Ascending aorta (tissue), 2 donors: ENCODE data around the gene PLCH1. TPM values are rescaled to one million over a fixed set of nuclear protein-coding genes. Genes with fewer than 3 reads are reported as not detected.

Source experiments
- DNase-seq, 2 donors: peaks; one replicate each; pipeline ENCODE4 v3.0.0-alpha.2; 2019; ENCODE audit warnings: low spot score in 2 of 2
- H3K27ac ChIP-seq, 2 donors: fragments of 200-600 bp; sonication (generic); one replicate each; pipeline ENCODE4 v1.5.1; 2016 to 2017; ENCODE audit warnings: mild to moderate bottlenecking in 1 of 2
- H3K27me3 ChIP-seq: fragments of 200-600 bp; sonication (generic); one replicate; pipeline ENCODE4 v1.5.1; 2017
- H3K36me3 ChIP-seq, 2 donors: fragments of 200-600 bp; sonication (generic); one replicate each; pipeline ENCODE4 v1.5.1; 2016
- H3K4me1 ChIP-seq, 2 donors: fragments of 200-600 bp; sonication (generic); one replicate each; pipeline ENCODE4 v1.5.1; 2016 to 2017; ENCODE audit warnings: mild to moderate bottlenecking in 1 of 2
- H3K4me3 ChIP-seq, 2 donors: fragments of 200-600 bp; sonication (generic); one replicate each; pipeline ENCODE4 v1.5.1; 2016 to 2017; ENCODE audit warnings: mild to moderate bottlenecking in 1 of 2
- H3K9me3 ChIP-seq, 2 donors: fragments of 200-600 bp; sonication (generic); one replicate each; pipeline ENCODE4 v1.5.1; 2016
- CTCF ChIP-seq, 3 experiments: fragments of 200-600 bp in 2 of 3; fragments of 450-650 bp in 1 of 3; sonication (generic) in 2 of 3; IDR thresholded peaks; one replicate each; pipeline ENCODE4 v1.5.1; 2016 to 2019; ENCODE audit warnings: antibody characterized with exemption in 3 of 3, mild to moderate bottlenecking in 1 of 3, moderate library complexity in 1 of 3
- intact Hi-C: fragments of 100-400 bp; cut with DNase I; formaldehyde crosslinking; loops from one replicate; pipeline ENCODE4 v1.15.1; 2023
- total RNA-seq: library from RNA; depleted of rRNA; stranded (reverse); fragments of >200 nt; gene quantifications from one replicate; pipeline ENCODE4 v1.1.0, GENCODE V29; 2016

The PLCH1 gene
- total RNA-seq, 1 donor from 2014 or later: not detected

GRCh38 chr3:155492841-155493240, 252.0 kb downstream of the PLCH1 start:
- H3K27ac ChIP-seq: no peak overlapping the region

GRCh38 chr3:155491696-155492095, 253.2 kb downstream of the PLCH1 start:
- intact Hi-C loops: no loop called here
- no peaks in the 10 kb centered on the region for H3K27me3 ChIP-seq
- H3K4me3 ChIP-seq: no peak overlapping the region
- no peaks in the 10 kb centered on the region for H3K4me1 ChIP-seq
- no peak for DNase-seq
- no peak for TF ChIP-seq CTCF (IDR thresholded peaks at IDR 0.05)
- no peaks in the 10 kb centered on the region for H3K9me3 ChIP-seq
- no peaks in the 10 kb centered on the region for H3K36me3 ChIP-seq
- H3K27ac ChIP-seq: no peak overlapping the region

More at GRCh38 chr3:155492841-155493240, 252.0 kb downstream of the PLCH1 start:
- Histone ChIP-seq H3K9me3 (no peaks in the 10 kb centered on the region), H3K27me3 (no peaks in the 10 kb centered on the region), H3K4me1 (no peaks in the 10 kb centered on the region), H3K36me3 (no peaks in the 10 kb centered on the region), H3K4me3 (no peak overlapping the region)
- DNase-seq: no peak
- TF ChIP-seq CTCF (IDR thresholded peaks at IDR 0.05): no peak
- intact Hi-C loops: no loop called here

- Histone ChIP-seq H3K9me3 (no peaks in the 10 kb centered on the region), H3K4me3 (no peak overlapping the region), H3K36me3 (no peaks in the 10 kb centered on the region), H3K4me1 (no peaks in the 10 kb centered on the region), H3K27me3 (no peaks in the 10 kb centered on the region), H3K27ac (no peak overlapping the region)
- intact Hi-C loops: no loop called here
- no peak for DNase-seq
- TF ChIP-seq CTCF (IDR thresholded peaks at IDR 0.05): no peak
Measured at GRCh38 chr3:155488671-155489070, 256.2 kb downstream of the PLCH1 start.

- Histone ChIP-seq H3K4me1 (no peaks in the 10 kb centered on the region), H3K4me3 (no peak overlapping the region), H3K27ac (no peak overlapping the region), H3K27me3 (no peaks in the 10 kb centered on the region), H3K9me3 (no peaks in the 10 kb centered on the region), H3K36me3 (no peaks in the 10 kb centered on the region)
- intact Hi-C loops: no loop called here
- TF ChIP-seq CTCF (IDR thresholded peaks at IDR 0.05): no peak
- no peak for DNase-seq
Measured at GRCh38 chr3:155485897-155486296, 259.0 kb downstream of the PLCH1 start.

GRCh38 chr3:155481591-155481990, 263.3 kb downstream of the PLCH1 start:
- intact Hi-C loops: no loop called here
- Histone ChIP-seq H3K27ac (no peak overlapping the region), H3K9me3 (no peaks in the 10 kb centered on the region), H3K4me1 (no peaks in the 10 kb centered on the region), H3K36me3 (no peaks in the 10 kb centered on the region), H3K4me3 (no peak overlapping the region), H3K27me3 (no peaks in the 10 kb centered on the region)
- no peak for TF ChIP-seq CTCF (IDR thresholded peaks at IDR 0.05)
- no peak for DNase-seq

- Histone ChIP-seq H3K27me3 (no peaks in the 10 kb centered on the region), H3K36me3 (no peaks in the 10 kb centered on the region), H3K4me1 (no peaks in the 10 kb centered on the region), H3K4me3 (no peak overlapping the region), H3K27ac (no peak overlapping the region), H3K9me3 (no peaks in the 10 kb centered on the region)
- TF ChIP-seq CTCF (IDR thresholded peaks at IDR 0.05): no peak
- no peak for DNase-seq
- intact Hi-C loops: no loop called here
Measured at GRCh38 chr3:155481089-155481488, 263.8 kb downstream of the PLCH1 start.
